H1 (cell line): ENCODE measurements around the gene OR1J4. TPM values are rescaled to one million over a fixed set of nuclear protein-coding genes. Genes with fewer than 3 reads are reported as not detected.

ENCODE experiments used
- CTCF ChIA-PET: fragments of 300-600 bp; sonication (Branson Sonifier 250); formaldehyde crosslinking; loops from one replicate; lab custom pipeline; 2021; ENCODE audit not compliant: partially characterized antibody; lab: Charles Lee
- POLR2A ChIA-PET: fragments of 300-600 bp; sonication (Branson Sonifier 250); formaldehyde crosslinking; loops from one replicate; lab custom pipeline; 2021; ENCODE audit warnings: inconsistent platforms; ENCODE audit not compliant: partially characterized antibody; lab: Charles Lee
- DNase-seq, 2 experiments: peaks; one replicate each; pipeline versions ENCODE4 v3.0.0 to v3.0.0-alpha.2; 2010 to 2022; ENCODE audit warnings: low spot score in 2 of 2, low read depth in 1 of 2, mixed read lengths in 1 of 2
- FAIRE-seq: peaks from 2 replicates; lab custom pipeline; 2011; peaks lifted over from hg19 to GRCh38; lab: Jason Lieb, UNC
- H2AFZ ChIP-seq: 2 replicates; pipeline ENCODE4 v1.8.1; 2012; ENCODE audit warnings: low read length, inconsistent platforms
- H2AK5ac ChIP-seq: 2 replicates; pipeline ENCODE4 v1.6.1; 2013; ENCODE audit warnings: low read depth, low read length
- H2BK120ac ChIP-seq: replicated peaks from 2 replicates; pipeline ENCODE3; 2013; ENCODE audit warnings: low read depth, low read length, inconsistent platforms
- H2BK12ac ChIP-seq: 2 replicates; pipeline ENCODE4 v1.6.1; 2013; ENCODE audit warnings: low read depth, low read length
- H2BK15ac ChIP-seq: 2 replicates; pipeline ENCODE4 v1.6.1; 2013; ENCODE audit warnings: low read length
- H2BK20ac ChIP-seq: 2 replicates; pipeline ENCODE4 v1.6.1; 2013; ENCODE audit warnings: low read length
- H2BK5ac ChIP-seq: 2 replicates; pipeline ENCODE4 v1.6.1; 2013; ENCODE audit warnings: low read depth, low read length
- H3K14ac ChIP-seq: 2 replicates; pipeline ENCODE4 v1.6.1; 2013; ENCODE audit warnings: inconsistent platforms; ENCODE audit not compliant: insufficient read length
- H3K18ac ChIP-seq: 2 replicates; pipeline ENCODE4 v1.6.1; 2013; ENCODE audit warnings: low read length; ENCODE audit errors: extremely low read depth
- H3K23ac ChIP-seq: 2 replicates; pipeline ENCODE4 v1.6.1; 2013; ENCODE audit warnings: inconsistent platforms; ENCODE audit not compliant: insufficient read length
- H3K23me2 ChIP-seq: 2 replicates; pipeline ENCODE4 v1.6.1; 2013; ENCODE audit warnings: low read depth, low read length
- H3K27ac ChIP-seq: 2 replicates; pipeline ENCODE4 v1.6.1; 2011; ENCODE audit warnings: low read depth, low read length, inconsistent platforms
- H3K27me3 ChIP-seq, 4 experiments: replicated peaks in 1 of 4; 1 replicate in 1 of 4; 2 replicates in 3 of 4; pipeline versions ENCODE4 v1.6.1 to v1.8.1; 2011 to 2013; ENCODE audit warnings: low read length in 3 of 4, mild to moderate bottlenecking in 3 of 4, inconsistent platforms in 2 of 4, mixed read lengths in 2 of 4, moderate library complexity in 1 of 4; ENCODE audit not compliant: control insufficient read depth in 3 of 4, insufficient read depth in 3 of 4; ENCODE audit errors: extremely low read depth in 1 of 4
- H3K36me3 ChIP-seq, 4 experiments: 2 replicates each; pipeline versions ENCODE4 v1.6.1 to v1.8.1; 2011 to 2013; ENCODE audit warnings: mild to moderate bottlenecking in 4 of 4, low read length in 3 of 4, moderate library complexity in 2 of 4, control low read depth in 1 of 4, inconsistent platforms in 1 of 4; ENCODE audit not compliant: insufficient read depth in 4 of 4, control insufficient read depth in 2 of 4
- H3K4ac ChIP-seq: replicated peaks from 2 replicates; pipeline ENCODE3; 2013; ENCODE audit warnings: low read length, low read depth, mixed read lengths, inconsistent platforms; ENCODE audit not compliant: insufficient read length
- H3K4me1 ChIP-seq, 4 experiments: replicated peaks in 1 of 4; 1 replicate in 1 of 4; 2 replicates in 3 of 4; pipeline versions ENCODE4 v1.6.1 to v1.8.1; 2011 to 2013; ENCODE audit warnings: low read length in 3 of 4, inconsistent platforms in 2 of 4, mixed read lengths in 1 of 4; ENCODE audit not compliant: insufficient read depth in 4 of 4, control insufficient read depth in 3 of 4
- H3K4me2 ChIP-seq, 2 experiments: 2 replicates each; pipeline versions ENCODE4 v1.6.1 to v1.8.1; 2011 to 2013; ENCODE audit warnings: low read depth in 2 of 2, low read length in 2 of 2, control low read depth in 1 of 2, inconsistent platforms in 1 of 2, mild to moderate bottlenecking in 1 of 2; ENCODE audit not compliant: insufficient read depth in 1 of 2
- H3K4me3 ChIP-seq, 4 experiments: fragments of 200-600, 300-600 bp in 1 of 4; sonication (generic), shearing (Covaris generic), sonication (Bioruptor Twin) in 1 of 4; 2 replicates each; pipeline versions ENCODE4 v1.5.1 to v1.8.1; 2011 to 2016; ENCODE audit warnings: low read length in 4 of 4, low read depth in 3 of 4, control low read depth in 2 of 4, inconsistent platforms in 2 of 4, mild to moderate bottlenecking in 2 of 4, mixed read lengths in 1 of 4, moderate library complexity in 1 of 4; ENCODE audit not compliant: insufficient read depth in 2 of 4; ENCODE audit errors: extremely low read depth in 1 of 4
- H3K56ac ChIP-seq: replicated peaks from 2 replicates; pipeline ENCODE3; 2013; ENCODE audit warnings: low read depth, mild to moderate bottlenecking, mixed read lengths, low read length, inconsistent platforms; ENCODE audit not compliant: insufficient read length
- H3K79me1 ChIP-seq: 2 replicates; pipeline ENCODE4 v1.6.1; 2013; ENCODE audit warnings: low read depth, low read length, control low read depth
- H3K79me2 ChIP-seq, 2 experiments: 2 replicates each; pipeline versions ENCODE4 v1.6.1 to v1.8.1; 2012 to 2013; ENCODE audit warnings: low read length in 2 of 2, mild to moderate bottlenecking in 2 of 2, inconsistent platforms in 1 of 2; ENCODE audit not compliant: insufficient read depth in 2 of 2, control insufficient read depth in 1 of 2
- H3K9ac ChIP-seq, 4 experiments: replicated peaks in 1 of 4; 1 replicate in 1 of 4; 2 replicates in 3 of 4; pipeline versions ENCODE4 v1.6.1 to v1.8.1; 2011 to 2013; ENCODE audit warnings: low read depth in 3 of 4, low read length in 3 of 4, control low read depth in 2 of 4, mild to moderate bottlenecking in 2 of 4, moderate library complexity in 2 of 4, inconsistent platforms in 1 of 4; ENCODE audit errors: extremely low read depth in 1 of 4
- H3K9me3 ChIP-seq, 2 experiments: 2 replicates each; pipeline versions ENCODE4 v1.6.1 to v1.8.1; 2012 to 2013; ENCODE audit warnings: mild to moderate bottlenecking in 2 of 2, moderate library complexity in 2 of 2, control low read depth in 1 of 2, inconsistent platforms in 1 of 2, low read depth in 1 of 2, low read length in 1 of 2, mixed read lengths in 1 of 2; ENCODE audit not compliant: insufficient read depth in 2 of 2
- H4K20me1 ChIP-seq, 2 experiments: replicated peaks in 1 of 2; 2 replicates each; pipeline versions ENCODE3 to v1.8.1; 2011 to 2013; ENCODE audit warnings: inconsistent platforms in 2 of 2, low read length in 2 of 2, mild to moderate bottlenecking in 1 of 2; ENCODE audit not compliant: insufficient read depth in 2 of 2, control insufficient read depth in 1 of 2
- H4K5ac ChIP-seq: 2 replicates; pipeline ENCODE4 v1.6.1; 2013; ENCODE audit warnings: low read length, low read depth, mixed read lengths, inconsistent platforms; ENCODE audit not compliant: insufficient read length
- H4K8ac ChIP-seq: 2 replicates; pipeline ENCODE4 v1.8.0; 2013; ENCODE audit warnings: mild to moderate bottlenecking, moderate library complexity, low read length, inconsistent platforms; ENCODE audit not compliant: insufficient read depth; ENCODE audit errors: extremely low read depth
- H4K91ac ChIP-seq: replicated peaks from 2 replicates; pipeline ENCODE3; 2013; ENCODE audit warnings: low read length, mixed read lengths, inconsistent platforms; ENCODE audit not compliant: insufficient read length
- NANOG ChIP-seq: IDR thresholded peaks from 2 replicates; pipeline ENCODE4 v1.6.1; 2011; ENCODE audit warnings: low read length, low read depth, mild to moderate bottlenecking, inconsistent platforms; ENCODE audit not compliant: insufficient read depth, poor library complexity, severe bottlenecking
- TEAD4 ChIP-seq: IDR thresholded peaks from 2 replicates; pipeline ENCODE4 v1.6.1; 2012; ENCODE audit warnings: low read depth, low read length, inconsistent platforms, mixed read lengths
- USF2 ChIP-seq: IDR thresholded peaks from 2 replicates; pipeline ENCODE4 v1.6.1; 2011; ENCODE audit warnings: low read length, improper control_type of control experiment
- YY1 ChIP-seq: IDR thresholded peaks from 2 replicates; pipeline ENCODE4 v1.6.1; 2011; ENCODE audit warnings: low read depth, mild to moderate bottlenecking, low read length
- WGBS, 2 experiments: shearing (Covaris generic) in 1 of 2; methylation state at CpG; one replicate each; pipeline versions ENCODE4 v1.1.6 to v1.1.7; 2013 to 2015; ENCODE audit warnings: low lambda C conversion rate in 2 of 2, mixed read lengths in 2 of 2, inconsistent platforms in 1 of 2, low coverage in 1 of 2, missing lambda C conversion rate in 1 of 2; ENCODE audit not compliant: insufficient replicate concordance in 2 of 2, insufficient coverage in 1 of 2, insufficient read length in 1 of 2; ENCODE audit errors: extremely low coverage in 1 of 2, missing lambda C conversion rate in 1 of 2; 5-methylcytosine and 5-hydroxymethylcytosine counted together
- polyA plus RNA-seq, 7 experiments: library from polyadenylated mRNA; depleted of rRNA in 3 of 7; stranded (reverse) in 5 of 7; unstranded in 2 of 7; fragments of >200 nt in 5 of 7; fragments of 200-250 nt in 2 of 7; gene quantifications; 1 replicate in 5 of 7; 2 replicates in 1 of 7; 4 replicates in 1 of 7; pipeline versions ENCODE4 v1.2.1 to v1.2.3, GENCODE V29; 2011 to 2013; ENCODE audit warnings: missing spikeins in 2 of 7, mixed read lengths in 2 of 7
- total RNA-seq: library from RNA; stranded (reverse); fragmentation: NEBNext Ultra II Directional; extraction: Animal tissue kit (Norgen Biotek cat#: 25700); gene quantifications from 2 replicates; pipeline ENCODE4 v1.2.1, GENCODE V29; 2021

OR1J4 gene
- total and polyA plus RNA-seq, 2 of the 8 experiments (the other 6 are each of a cell fraction or from before 2014, with no cell fraction given): not detected

GRCh38 chr9:122510502-122510901 lies 8.4 kb upstream of the OR1J4 start, which contains the start of gene OR1J2:
Gene OR1J2 (plus strand): TSS chr9:122510802. CDS start chr9:122510802, 0 bp downstream.
- H3K4me3 ChIP-seq: no peak within 1 kb of the TSS
- TF ChIP-seq YY1: no peak
- TF ChIP-seq NANOG: no peak
- no peak for TF ChIP-seq TEAD4
- TF ChIP-seq USF2: no peak
- no peak within 1 kb of the TSS for H3K14ac ChIP-seq
- no peaks in the 10 kb centered on the region for H3K4me1 ChIP-seq
- H4K20me1 ChIP-seq: no peaks in the 10 kb centered on the region
- H2BK12ac ChIP-seq: no peak within 1 kb of the TSS
- no peaks in the 10 kb centered on the region for H3K36me3 ChIP-seq
- H4K8ac ChIP-seq: no peak within 1 kb of the TSS
- H3K4ac ChIP-seq: no peak within 1 kb of the TSS
- 60% methylated on average over 5 of the region's 6 CpGs; no CpG with 5 or more reads in 1 of the 2 experiments for WGBS, 2 experiments
- H2BK15ac ChIP-seq: no peak within 1 kb of the TSS
- H2AK5ac ChIP-seq: no peak within 1 kb of the TSS
- no peak within 1 kb of the TSS for H3K56ac ChIP-seq
- no peak within 1 kb of the TSS for H4K5ac ChIP-seq
- H4K91ac ChIP-seq: no peak within 1 kb of the TSS
- no peaks in the 10 kb centered on the region for H3K27me3 ChIP-seq
- peaks cover 47 to 64% of the 10 kb centered on the region in 2 experiments for H3K9me3 ChIP-seq
- no peak within 1 kb of the TSS for H3K23ac ChIP-seq
- ChIA-PET POLR2A (no interaction called here), CTCF (interaction anchor here (1.4 kb wide), 1 partner anchor 11 kb away, joined by 3 read pairs; no protein-coding TSS in a partner anchor)
- H3K27ac ChIP-seq: no peak within 1 kb of the TSS
- no peak within 1 kb of the TSS for H2BK5ac ChIP-seq
- H2BK120ac ChIP-seq: no peak within 1 kb of the TSS
- DNase-seq: no peak
- no peaks in the 10 kb centered on the region for H3K23me2 ChIP-seq
- H2AFZ ChIP-seq: no peak within 1 kb of the TSS
- H3K18ac ChIP-seq: no peak within 1 kb of the TSS
- no peak within 1 kb of the TSS for H3K4me2 ChIP-seq
- no peaks in the 10 kb centered on the region for H3K79me2 ChIP-seq
- FAIRE-seq: no peak
- no peaks in the 10 kb centered on the region for H3K79me1 ChIP-seq
- no peak within 1 kb of the TSS for H2BK20ac ChIP-seq
- H3K9ac ChIP-seq: no peak within 1 kb of the TSS
